Sciatic nerve (tissue), 2 donors: ENCODE results near the gene AHDC1. TPM values are rescaled to one million over a fixed set of nuclear protein-coding genes. Genes with fewer than 3 reads are reported as not detected.
"Not testable (repeated sequence)": the region's sequence is repeated elsewhere in the genome, so short reads cannot be mapped to it uniquely, and the experiment has no call there.

Source experiments
- ATAC-seq: fragments of 200-7000 bp; cut with Tn5 transposase; one replicate; pipeline ENCODE4 v1.9.1; 2020; ENCODE audit warnings: mild to moderate bottlenecking, moderate library complexity
- DNase-seq: peaks from one replicate; pipeline ENCODE4 v3.0.0-alpha.2; 2020; ENCODE audit warnings: low spot score
- intact Hi-C: fragments of 100-400 bp; cut with DNase I; formaldehyde crosslinking; loops from one replicate; pipeline ENCODE4 v1.14.2; 2022
- total RNA-seq: library from RNA; stranded (reverse); fragmentation: NEBNext Ultra II Directional; extraction: Animal tissue kit (Norgen Biotek cat#: 25700); gene quantifications from one replicate; pipeline ENCODE4 v1.2.1, GENCODE V29; 2021
- donor health status: DM: no; HTN: no; CAD: no.
- donor health status: DM: no; HTN: no; CAD: no.

Gene AHDC1
- total RNA-seq, 1 donor from 2014 or later: 61.9 TPM

DNA sequence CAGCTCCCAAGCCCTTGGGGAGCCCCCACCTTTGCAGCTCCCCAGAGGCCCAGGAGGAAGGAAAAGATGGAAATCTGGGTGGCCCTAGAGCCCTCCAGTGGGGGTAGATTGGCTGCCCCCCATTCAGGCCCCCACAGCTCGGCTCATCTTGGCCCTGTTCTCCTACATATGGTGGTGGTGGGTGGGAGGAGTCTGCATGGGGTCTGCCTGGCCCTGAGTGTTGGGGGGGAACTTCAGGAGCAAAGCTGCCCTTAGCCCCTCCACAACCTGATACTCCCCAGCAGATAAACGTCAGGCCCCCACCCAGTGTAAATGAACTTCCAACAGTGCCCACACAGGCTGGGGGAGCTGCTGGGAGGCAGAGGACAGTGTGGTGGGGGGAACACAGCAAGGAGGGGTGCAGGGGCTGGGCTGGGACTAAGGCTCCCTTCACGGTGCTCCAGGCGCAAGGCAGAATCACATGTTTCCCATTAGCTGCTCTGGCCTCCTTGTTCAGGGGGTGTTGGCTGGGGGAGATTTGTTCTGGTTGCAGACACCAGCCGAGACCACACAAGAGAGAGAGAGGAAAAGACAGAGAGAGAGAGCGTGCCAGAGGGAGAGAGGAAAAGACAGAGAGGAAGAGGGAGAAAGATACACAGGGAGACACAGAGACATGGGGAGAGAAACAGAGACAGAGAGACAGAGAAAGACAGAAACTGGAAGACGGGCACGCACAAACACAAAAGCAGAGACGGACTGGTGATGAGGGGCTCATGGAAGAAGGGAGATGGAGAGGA, 42.6 kb downstream of the AHDC1 start:
- ATAC-seq (peak; percentile 59), DNase-seq (peak; percentile 64)
- intact Hi-C loops: no loop called here

DNA sequence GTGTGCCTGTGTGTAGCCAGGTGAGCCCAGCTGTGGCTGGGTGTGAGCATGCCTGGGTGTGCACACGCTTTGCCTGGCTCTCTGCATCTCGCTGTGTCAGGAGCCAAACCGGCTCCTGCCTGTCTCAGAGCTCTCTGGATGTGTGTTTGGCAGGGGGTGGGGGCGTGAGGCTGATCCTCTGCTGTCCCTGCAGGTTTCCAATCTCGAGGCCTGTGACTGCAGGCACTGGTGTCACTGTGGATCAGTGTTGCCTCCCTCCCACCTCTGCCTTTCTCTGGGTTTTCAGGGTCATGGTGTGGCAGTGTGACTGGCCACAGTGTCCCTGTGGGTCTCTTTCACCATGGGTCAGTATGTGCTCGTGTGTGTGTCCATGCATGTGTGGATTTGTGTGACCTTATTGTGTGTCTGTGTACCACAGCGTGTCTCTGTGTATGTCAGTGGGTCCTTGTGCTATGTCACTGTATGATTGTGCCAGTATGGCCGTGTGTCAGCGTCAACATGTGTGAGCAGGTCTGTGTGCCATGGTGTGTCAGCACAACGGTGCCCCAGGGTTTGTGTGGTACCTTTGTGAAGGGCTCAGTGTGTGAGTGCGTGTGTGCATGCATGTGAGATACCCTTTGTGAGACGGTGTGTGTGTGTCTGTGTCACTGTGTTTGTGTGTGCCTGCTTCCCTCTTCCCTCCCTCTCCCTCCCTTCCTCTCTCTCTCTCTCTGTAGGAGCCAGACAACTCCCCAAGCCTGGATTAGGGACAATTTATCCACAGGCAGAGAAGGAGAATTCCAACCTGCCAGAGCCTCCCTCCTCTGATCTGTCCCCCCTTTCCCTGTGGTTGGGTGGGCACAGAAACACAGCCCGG, 43.4 kb downstream of the AHDC1 start:
- ATAC-seq (no peak), DNase-seq (no peak)
- intact Hi-C loops: no loop called here

DNA sequence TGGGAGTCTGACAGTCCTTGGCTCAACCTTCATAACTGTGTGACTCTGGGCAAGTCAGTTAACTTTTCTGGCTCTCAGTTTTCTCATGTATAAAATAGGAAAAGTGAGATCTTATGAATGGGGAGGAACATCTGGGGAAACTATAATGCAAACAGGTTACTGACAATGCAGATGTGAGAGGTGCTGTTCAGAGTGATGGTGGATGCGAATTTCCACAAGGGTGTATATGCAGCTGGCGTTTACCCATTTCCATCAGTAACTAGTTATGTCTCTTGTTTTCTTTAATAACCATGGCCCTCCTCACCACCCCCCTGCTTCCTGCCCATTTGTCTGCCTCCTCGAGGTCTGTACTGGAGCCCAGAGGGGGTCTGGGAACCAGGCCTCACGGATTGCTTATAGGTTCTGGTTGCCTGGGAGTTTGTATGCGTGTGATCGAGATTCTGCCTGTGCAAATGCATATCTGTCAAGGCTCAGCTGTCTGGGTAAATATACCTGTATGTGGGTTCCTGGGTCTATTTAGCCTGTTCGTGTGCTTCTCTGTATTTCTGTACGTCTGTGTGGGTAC, 44.4 kb downstream of the AHDC1 start:
- ATAC-seq (no peak), DNase-seq (no peak)
- intact Hi-C loops: no loop called here

DNA sequence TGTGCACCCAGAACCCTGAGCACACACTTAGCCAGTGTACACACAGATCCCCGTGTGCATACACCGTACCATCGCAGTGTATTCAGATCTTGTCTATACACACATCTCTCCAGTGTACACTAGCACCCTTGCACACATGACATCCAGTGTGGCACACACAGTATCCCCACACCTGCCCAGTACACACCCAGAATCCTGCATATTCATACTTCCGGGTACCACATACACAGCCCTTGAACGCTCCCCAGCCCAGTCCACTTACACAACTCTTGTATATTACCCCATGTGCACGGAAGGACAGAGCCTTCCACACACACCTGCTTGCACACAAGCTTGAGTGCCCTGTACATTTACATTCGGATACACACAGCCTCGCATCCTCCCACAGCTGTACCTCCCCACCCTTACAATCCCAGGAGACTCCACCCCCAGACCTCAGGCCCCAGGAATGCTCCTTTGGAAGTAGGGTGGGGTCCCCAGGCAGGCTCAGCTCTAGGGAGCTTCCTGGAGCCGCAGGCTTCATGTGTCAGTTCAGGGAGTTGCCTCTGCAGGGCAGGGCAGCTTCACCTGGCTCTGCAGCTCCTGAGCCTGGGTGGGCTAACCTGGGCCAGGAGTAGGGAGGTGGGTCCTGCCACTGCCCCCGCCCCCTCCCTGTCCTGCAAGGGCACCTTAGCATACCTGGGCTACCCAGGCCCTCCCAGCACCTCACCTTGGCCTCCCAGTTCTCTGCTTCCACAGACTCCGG, 46.2 kb downstream of the AHDC1 start:
- ATAC-seq (no peak), DNase-seq (peak; percentile 58)
- intact Hi-C loops: no loop called here

DNA sequence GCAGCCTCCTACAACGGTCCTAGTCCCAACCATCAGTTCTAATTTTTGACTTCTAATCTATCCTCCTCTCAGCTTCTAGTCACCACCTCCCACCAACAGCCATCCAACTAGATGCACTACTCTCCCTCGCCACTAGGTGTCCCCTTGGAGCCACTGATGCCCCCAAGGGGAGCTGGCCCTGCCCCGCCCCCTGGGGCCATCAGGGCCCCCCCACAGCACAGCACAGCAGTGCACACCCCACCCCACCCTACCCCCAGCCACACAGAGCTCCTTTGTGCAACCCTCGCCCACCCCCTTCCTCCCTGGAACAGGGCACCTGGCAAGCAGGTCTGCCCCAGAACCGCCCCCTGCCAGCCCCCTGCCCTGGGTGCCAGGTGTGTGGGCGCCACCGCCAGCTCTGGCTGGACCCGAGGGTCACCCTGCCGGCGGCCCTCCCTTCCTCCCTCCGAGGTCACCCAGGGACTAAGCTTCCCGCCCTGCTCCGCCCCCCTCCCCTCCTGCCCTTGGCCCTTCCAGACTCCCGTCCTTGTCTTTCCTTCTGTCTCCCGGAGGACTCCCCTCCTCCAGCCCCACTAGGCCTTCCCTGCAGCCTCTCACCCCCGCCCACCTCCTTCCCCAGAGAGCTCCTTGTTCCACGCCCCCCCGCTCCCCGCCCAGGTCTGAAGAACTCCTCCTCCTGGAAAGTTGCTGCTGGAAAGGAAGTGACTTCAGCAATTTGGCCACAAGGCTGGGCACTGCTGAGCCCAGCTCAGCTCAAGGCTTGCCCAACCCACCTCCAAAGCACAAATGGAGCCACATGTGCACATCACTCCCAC, 47.0 kb downstream of the AHDC1 start:
- intact Hi-C loops: no loop called here
- peak; percentile 72 for ATAC-seq
- peak; percentile 94 for DNase-seq

DNA sequence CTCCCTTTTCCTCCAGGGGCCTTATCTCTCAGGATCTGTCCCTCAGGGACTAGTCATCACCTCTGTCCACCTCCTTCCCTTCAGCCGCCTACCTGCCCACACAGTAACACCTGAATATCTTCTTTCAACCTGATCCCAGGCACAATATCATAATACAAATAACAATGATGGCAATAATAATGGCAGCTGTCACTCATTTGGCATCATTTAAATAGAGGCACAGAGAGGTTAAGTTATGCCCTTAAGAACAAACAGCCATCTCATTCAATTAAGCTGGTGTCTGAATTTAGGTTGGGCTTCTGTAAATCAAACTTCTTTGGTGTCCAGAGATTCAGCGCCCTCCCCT, 47.5 kb downstream of the AHDC1 start:
- intact Hi-C loops: no loop called here
- ATAC-seq (no peak), DNase-seq (no peak)

DNA sequence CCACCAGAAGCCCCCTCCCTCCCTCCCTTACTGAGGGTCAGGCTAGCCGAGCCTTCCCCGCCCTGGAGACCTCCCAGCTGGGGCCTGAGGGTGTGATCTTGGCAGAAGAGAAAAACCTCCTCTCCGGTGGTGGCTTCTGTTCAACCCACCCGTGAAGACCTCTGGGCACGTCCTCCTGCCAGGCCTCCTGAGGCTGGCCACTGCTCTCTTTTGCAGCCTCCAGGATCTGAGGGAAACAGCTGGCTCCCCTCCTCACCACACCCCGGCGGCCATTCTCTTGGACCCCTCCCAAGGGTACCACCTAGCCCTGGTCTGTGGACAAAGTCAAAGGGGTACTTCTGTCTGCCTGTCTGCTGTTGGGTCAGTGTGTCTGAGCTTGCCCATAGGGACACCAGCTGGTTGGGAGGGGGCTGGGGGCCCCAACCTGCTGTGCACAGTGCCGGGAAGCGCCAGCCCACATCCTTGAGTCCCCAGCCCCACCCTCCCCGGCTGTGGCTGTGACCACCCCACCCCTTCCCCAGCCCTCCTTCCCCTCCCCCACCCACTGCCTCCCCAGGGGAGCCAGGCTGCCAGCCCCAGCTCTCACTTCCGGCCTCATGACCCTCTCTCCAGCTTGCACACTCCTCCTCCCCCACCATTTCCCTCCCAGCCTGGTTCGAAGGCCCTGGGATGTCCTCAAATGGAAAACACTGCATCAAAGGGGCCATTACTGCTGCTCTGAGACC, 48.1 kb downstream of the AHDC1 start:
- intact Hi-C loops: no loop called here
- ATAC-seq (peak; percentile 70), DNase-seq (peak; percentile 84)

DNA sequence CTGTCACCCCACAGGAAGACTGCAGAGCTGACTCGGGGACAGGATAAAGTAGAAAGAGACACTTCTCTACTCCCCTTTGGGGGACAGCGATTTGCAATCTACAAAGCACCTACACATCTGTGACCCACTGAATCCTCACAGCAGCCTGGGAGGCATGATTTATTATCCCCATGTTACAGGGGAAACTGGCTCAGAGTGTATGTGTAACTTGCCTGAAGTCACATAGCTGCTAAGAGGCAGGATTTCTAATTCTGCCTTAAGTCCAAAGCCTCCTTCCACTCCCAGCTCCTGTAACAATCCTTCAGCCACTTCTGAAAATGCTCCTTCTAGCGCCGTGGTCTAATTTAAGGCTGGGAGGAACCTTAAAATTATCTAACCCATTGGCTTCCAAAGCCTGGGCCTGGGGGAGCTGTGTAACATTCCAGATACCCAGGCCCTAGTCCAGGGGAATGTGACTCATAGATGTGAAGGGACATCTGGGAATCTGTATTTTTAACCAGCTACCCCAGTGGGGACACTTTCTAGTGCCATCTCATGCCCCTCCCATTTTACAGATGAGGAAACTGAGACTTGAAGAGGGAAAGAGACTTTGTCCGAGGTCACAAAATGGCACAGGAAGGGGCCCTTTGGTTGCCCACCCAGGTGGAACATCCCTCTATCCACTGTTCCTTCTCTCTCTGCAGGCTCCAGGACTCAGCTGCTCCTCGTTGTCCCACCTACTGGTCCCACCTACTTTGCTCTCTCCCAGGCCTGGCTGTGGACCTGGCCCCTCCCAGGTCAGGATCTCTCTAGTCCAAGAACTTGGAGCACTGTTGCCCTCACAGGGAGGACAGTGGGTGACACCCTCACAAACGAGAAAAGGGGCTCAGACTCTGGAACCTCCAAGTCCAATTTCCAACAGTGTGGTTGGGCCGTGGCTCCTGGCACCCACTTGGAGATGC, 48.9 kb downstream of the AHDC1 start:
- DNase-seq (peak; percentile 75), ATAC-seq (peak; percentile 74)
- intact Hi-C loops: no loop called here

DNA sequence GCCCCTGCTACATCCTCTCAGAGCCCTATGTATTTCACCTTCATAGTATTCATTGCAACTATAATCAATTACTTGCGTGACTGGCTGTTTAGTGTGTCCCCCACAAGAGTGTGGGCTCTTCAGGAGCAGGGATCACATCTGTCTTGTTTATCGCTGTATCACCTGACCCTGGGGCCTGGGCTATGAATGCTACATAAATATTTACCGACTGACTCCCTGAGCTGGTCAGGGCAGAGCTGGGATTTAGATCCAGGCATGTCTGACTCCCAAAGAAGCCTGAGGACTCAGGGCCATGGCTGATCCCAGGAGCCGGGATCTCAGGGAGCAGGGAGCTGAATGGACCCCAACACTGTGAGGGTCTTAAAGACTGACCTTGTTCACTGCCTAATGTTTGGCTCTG, 49.7 kb downstream of the AHDC1 start:
- no peak for ATAC-seq
- intact Hi-C loops: no loop called here
- no peak for DNase-seq

DNA sequence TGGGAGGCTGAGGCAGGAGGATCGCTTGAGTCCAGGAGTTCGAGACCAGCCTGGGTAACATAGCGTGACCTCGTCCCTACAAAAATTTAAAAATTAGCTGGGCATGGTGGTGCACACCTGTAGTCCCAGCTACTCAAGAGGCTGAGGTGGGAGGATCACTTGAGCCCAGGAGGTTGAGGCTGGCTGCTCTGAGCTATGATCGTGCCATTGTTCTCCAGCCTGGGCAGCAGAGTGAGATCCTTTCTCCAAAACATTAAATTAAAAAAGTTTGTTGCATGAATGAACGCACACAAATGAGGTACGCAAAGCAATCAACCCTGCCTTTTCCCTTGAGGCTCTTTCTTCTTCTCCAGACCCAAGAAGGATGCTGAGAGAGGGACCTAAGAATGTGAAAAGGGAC, 50.1 kb downstream of the AHDC1 start:
- ATAC-seq, intact Hi-C loops, DNase-seq: not testable (repeated sequence)

DNA sequence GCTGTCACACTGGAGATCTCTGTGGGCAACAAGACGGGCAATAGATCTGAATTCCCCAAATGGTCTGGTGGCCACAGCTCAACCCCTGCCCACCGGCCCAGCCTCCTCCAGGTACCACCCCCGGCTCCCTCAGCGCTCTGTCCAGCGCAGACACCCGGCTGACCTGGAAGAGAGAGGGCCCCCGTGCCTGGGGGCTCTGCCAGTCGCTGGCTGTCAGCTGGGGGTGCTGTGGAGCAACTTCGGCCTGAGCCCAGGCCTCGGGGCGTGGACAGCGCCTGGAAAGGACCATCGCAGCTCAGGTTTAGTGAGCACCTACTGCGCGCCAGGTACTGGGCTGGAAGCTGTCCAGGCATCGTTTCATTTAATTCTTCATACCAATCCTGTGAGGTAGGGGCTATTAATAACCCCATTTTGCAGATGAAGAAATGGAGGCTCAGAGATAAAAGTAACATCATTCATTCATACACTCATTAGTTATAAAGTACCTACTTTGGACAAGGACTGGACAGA, 51.0 kb downstream of the AHDC1 start:
- DNase-seq: no peak
- intact Hi-C loops: no loop called here
- no peak for ATAC-seq

DNA sequence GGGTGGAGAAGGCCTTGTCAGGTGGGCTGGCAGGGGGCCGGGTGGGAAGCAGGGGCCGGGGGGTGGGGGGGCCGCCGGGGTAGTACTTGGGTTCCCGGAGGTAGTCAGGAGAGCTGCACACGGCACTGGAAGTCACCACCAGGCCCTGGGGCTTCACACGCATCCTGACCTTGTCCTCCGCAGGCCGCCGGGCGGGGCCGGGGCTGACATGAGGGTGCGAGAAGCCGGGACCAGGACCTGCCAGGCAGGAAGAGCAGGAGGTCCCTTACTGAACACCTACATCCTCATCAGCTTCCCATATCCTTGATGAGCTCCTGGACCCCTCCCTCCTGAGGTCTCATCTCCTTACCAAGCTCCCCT, 52.0 kb downstream of the AHDC1 start:
- intact Hi-C loops: no loop called here
- DNase-seq: no peak
- ATAC-seq: no peak

DNA sequence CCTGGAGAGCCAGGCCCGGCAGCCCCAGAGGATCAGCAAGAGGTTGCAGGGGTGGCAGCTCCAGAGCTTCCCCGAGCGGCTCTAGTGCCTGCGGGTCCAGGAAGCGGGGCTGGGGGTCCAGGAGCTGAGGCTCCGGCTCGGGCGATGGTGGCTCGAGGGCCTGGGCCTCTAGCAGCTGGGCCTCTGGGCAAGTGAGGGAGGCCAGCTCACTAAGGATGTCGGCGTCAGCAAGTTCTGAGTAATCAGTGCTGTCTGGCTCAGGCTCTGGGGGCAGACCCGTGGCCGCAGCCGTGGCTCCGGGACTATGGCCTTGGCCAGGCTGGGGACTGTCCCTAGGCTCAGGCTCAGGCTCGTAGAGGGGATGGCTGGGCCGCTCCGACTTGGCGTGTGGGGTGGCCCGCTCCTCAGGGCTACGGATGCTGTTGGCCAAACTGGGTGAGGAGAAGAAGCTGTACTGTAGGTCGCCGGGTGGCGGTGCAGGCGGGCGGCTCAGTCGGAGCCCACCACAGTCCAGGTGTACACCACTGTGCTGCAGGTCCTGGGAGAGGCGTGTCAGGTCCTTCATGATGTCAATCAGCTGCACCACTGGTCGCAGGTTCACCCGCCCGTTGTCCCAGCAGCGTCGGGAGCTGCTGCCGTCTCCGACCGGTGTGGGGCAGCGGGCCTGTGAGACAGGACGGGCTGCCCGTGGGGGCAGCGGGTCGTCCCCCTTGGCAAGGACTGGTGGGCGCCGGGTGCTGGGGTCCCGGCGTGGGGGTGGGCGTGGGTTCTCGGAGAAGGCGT, 52.6 kb downstream of the AHDC1 start:
- DNase-seq: no peak
- intact Hi-C loops: no loop called here
- ATAC-seq: no peak

DNA sequence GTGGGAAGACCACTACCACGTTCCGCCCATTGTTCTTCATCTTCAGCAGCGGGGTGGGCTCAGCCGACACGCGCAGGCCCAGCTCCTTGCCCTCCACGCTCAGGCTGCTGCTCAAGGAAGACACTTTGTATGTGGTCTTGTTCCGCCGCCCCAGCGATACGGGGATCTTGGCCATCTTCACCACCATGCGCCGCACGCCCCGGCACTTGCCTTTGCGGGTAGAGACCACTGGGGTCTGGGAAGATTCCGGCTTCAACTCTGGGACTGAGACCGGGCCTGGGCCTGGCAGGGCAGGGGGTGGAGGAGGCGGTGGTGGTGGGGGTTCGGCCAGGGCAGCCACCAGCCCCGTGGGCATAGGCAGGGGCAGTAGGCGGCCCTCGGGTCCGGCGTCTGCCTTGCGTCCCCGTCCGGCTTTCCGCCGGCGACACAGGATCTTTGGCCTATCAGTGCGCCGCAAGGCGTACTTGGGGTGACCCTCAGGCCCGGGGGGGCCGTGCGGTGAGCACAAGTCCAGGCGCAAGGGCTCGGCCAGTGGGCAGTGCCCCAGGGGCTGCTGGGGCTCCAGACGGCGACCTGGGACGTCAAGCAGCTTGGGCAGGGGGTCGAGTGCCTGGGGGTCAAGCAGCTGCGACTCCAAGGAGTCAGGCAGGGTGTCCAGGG, 53.3 kb downstream of the AHDC1 start:
- intact Hi-C loops: no loop called here
- DNase-seq (no peak), ATAC-seq (no peak)

DNA sequence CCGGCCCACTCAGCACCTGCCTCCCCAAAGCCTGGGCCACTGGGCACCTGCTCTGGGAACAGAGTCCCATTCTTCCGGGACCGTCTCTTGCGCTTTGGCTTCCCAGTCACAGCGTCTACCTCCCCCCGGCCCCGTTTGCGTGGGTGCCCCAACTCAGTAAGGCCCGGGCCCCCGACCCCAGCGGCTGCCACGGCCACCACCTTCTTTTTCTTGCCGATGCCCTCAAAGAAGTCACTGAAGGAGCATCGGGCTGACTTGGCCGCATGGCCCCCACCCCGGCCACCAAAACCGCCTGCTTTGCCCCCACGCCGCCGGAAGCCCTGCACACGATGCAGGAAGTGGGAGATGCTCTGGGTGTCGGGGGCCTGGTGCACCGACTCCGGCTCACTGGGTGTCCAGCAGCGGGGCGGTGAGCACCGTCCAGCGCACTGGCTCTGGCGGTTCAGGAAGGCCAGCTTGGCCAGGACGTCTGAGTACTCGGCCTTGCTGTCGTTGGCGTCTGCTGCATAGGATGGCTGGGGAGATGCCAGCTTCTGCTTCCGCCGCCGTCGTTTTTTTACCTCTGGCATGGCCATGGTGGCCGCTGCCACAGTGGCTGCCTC, 54.0 kb downstream of the AHDC1 start:
- DNase-seq: no peak
- intact Hi-C loops: no loop called here
- no peak for ATAC-seq
